Body of pancreas (tissue), 4 donors: ENCODE measurements around the gene NBAS. TPM values are rescaled to one million over a fixed set of nuclear protein-coding genes. Genes with fewer than 3 reads are reported as not detected.

Experiments used
- ATAC-seq: fragments of 150-250 bp; one replicate; pipeline ENCODE4 v1.9.1; 2016
- DNase-seq, 4 donors: peaks; one replicate each; pipeline ENCODE4 v3.0.0-alpha.2; 2019
- H3K27ac ChIP-seq, 4 donors: fragments of 200-600 bp; sonication (generic); 1 replicate in 3 of 4; 2 replicates in 1 of 4; pipeline versions ENCODE4 v1.5.1 to v1.6.1; 2016 to 2019; ENCODE audit warnings: mild to moderate bottlenecking in 1 of 4, mixed read lengths in 1 of 4, moderate library complexity in 1 of 4
- H3K27me3 ChIP-seq, 2 donors: fragments of 200-600 bp; sonication (generic); one replicate each; pipeline ENCODE4 v1.6.0; 2016; ENCODE audit warnings: mild to moderate bottlenecking in 1 of 2
- H3K36me3 ChIP-seq, 2 donors: fragments of 200-600 bp; sonication (generic); replicated peaks in 1 of 2; 2 replicates each; pipeline ENCODE4 v1.5.1; 2016; ENCODE audit warnings: low read depth in 2 of 2; ENCODE audit not compliant: insufficient read depth in 1 of 2
- H3K4me1 ChIP-seq: fragments of 200-600 bp; sonication (generic); one replicate; pipeline ENCODE4 v1.6.0; 2016
- H3K4me3 ChIP-seq, 2 donors: fragments of 200-600 bp; sonication (generic); 1 replicate in 1 of 2; 2 replicates in 1 of 2; pipeline ENCODE4 v1.5.1; 2016 to 2019
- H3K9me3 ChIP-seq, 3 donors: fragments of 200-600 bp; sonication (generic); 1 replicate in 2 of 3; 2 replicates in 1 of 3; pipeline ENCODE4 v1.5.1; 2016
- POLR2A ChIP-seq, 3 donors: fragments of 450-650 bp; IDR thresholded peaks; one replicate each; pipeline ENCODE4 v1.6.1; 2016; ENCODE audit warnings: antibody characterized with exemption in 3 of 3, mild to moderate bottlenecking in 2 of 3
- WGBS, 2 donors: methylation state at CpG; one replicate each; pipeline ENCODE4 v1.1.5; 2017; 5-methylcytosine and 5-hydroxymethylcytosine counted together
- intact Hi-C: fragments of 100-400 bp; cut with DNase I; formaldehyde crosslinking; loops from one replicate; pipeline ENCODE4 v1.15.1; 2023
- total RNA-seq, 2 donors: library from RNA; depleted of rRNA; stranded (reverse); fragments of >200 nt; gene quantifications; one replicate each; pipeline ENCODE4 v1.1.0, GENCODE V29; 2016
- TF ChIP-seq, protein P1 (sequence below), 7 experiments: fragments of 450-650 bp in 4 of 7; fragments of 200-600 bp in 3 of 7; sonication (generic) in 3 of 7; IDR thresholded peaks; one replicate each; pipeline ENCODE4 v1.5.1; 2016 to 2019; ENCODE audit warnings: antibody characterized with exemption in 7 of 7

NBAS gene
- total RNA-seq, 2 donors from 2014 or later: 34.0 to 35.9 TPM

DNA sequence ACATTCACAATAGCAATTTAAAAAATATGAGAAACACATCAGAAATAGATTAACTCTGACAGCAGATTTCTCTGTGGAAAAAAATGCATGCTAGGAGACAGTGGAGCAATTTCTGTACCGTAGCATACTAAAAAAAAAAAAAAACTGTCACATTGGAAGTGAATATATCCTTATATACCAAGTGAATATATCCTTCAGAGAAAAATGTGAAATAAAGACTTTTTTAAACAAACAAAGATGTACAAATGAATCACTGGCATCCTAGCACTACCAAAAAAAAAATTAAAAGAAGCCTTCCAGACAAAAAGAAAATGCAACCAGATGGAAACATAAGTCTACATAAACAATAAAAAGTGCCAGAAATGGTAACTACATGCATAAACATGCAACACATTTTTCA is 169.4 kb downstream of the NBAS start:
- WGBS, 2 donors: 100% methylated on average over 1 of the region's 1 CpG
- H3K27ac ChIP-seq: no peak overlapping the region
- H3K9me3 ChIP-seq: no peaks in the 10 kb centered on the region
- no peaks in the 10 kb centered on the region for H3K27me3 ChIP-seq
- TF ChIP-seq, protein P1, sequence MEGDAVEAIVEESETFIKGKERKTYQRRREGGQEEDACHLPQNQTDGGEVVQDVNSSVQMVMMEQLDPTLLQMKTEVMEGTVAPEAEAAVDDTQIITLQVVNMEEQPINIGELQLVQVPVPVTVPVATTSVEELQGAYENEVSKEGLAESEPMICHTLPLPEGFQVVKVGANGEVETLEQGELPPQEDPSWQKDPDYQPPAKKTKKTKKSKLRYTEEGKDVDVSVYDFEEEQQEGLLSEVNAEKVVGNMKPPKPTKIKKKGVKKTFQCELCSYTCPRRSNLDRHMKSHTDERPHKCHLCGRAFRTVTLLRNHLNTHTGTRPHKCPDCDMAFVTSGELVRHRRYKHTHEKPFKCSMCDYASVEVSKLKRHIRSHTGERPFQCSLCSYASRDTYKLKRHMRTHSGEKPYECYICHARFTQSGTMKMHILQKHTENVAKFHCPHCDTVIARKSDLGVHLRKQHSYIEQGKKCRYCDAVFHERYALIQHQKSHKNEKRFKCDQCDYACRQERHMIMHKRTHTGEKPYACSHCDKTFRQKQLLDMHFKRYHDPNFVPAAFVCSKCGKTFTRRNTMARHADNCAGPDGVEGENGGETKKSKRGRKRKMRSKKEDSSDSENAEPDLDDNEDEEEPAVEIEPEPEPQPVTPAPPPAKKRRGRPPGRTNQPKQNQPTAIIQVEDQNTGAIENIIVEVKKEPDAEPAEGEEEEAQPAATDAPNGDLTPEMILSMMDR (IDR thresholded peaks at IDR 0.05): no peak
- no peak for TF ChIP-seq POLR2A (IDR thresholded peaks at IDR 0.05)
- DNase-seq: no peak
- no peaks in the 10 kb centered on the region for H3K4me1 ChIP-seq
- no peak for ATAC-seq
- intact Hi-C loops: no loop called here
- no peak overlapping the region for H3K4me3 ChIP-seq
- H3K36me3 ChIP-seq: no peaks in the 10 kb centered on the region

DNA sequence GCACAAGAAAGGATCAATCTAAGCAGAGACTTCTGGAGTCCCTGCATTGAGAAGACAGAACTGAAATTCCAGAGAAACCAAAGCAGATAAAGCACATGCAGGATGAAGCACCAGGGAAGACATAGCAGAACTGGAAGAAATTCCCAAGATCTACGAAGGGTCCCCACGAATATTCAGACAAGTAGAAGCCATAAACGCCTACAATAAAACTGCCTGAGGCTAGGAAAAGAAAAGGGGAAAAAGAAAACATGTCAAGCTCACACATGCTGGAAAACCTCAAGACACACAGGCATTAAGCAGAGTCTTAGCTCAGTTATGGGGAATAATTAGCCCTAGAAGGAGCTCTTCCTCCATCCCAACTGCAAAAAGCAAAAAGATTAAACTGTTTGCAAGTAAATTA is 171.2 kb downstream of the NBAS start:
- Histone ChIP-seq H3K36me3 (no peaks in the 10 kb centered on the region), H3K9me3 (no peaks in the 10 kb centered on the region), H3K4me3 (no peak overlapping the region), H3K27me3 (no peaks in the 10 kb centered on the region), H3K27ac (no peak overlapping the region), H3K4me1 (no peaks in the 10 kb centered on the region)
- no peak for DNase-seq
- TF ChIP-seq, protein P1 (IDR thresholded peaks at IDR 0.05): no peak
- no peak for TF ChIP-seq POLR2A (IDR thresholded peaks at IDR 0.05)
- no peak for ATAC-seq
- 77 to 89% methylated on average over 3 of the region's 3 CpGs for WGBS, 2 donors
- intact Hi-C loops: no loop called here

DNA sequence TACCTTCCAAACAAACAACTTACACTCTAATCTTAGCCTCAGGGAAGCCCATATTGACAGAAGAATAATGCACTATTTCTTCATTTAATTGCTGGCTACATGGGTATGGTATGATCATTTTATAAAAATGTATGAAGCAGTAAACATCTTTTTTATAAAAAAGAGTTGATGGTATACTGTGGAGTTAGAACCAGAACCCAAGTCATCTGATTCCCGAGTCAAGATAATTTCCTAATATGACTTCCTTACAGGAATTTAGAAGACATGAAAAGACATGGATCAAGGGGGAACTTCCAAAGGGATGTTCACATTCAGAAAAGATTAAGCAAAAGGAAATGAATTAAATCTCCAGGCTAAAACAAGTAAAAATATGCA is 171.8 kb downstream of the NBAS start:
- Histone ChIP-seq H3K27me3 (no peaks in the 10 kb centered on the region), H3K27ac (no peak overlapping the region), H3K9me3 (no peaks in the 10 kb centered on the region), H3K4me3 (no peak overlapping the region), H3K4me1 (no peaks in the 10 kb centered on the region), H3K36me3 (no peaks in the 10 kb centered on the region)
- intact Hi-C loops: no loop called here
- WGBS, 2 donors: 80 to 91% methylated on average over 1 of the region's 1 CpG
- DNase-seq: no peak
- ATAC-seq: no peak
- no peak for TF ChIP-seq POLR2A (IDR thresholded peaks at IDR 0.05)
- TF ChIP-seq, protein P1 (IDR thresholded peaks at IDR 0.05): no peak

DNA sequence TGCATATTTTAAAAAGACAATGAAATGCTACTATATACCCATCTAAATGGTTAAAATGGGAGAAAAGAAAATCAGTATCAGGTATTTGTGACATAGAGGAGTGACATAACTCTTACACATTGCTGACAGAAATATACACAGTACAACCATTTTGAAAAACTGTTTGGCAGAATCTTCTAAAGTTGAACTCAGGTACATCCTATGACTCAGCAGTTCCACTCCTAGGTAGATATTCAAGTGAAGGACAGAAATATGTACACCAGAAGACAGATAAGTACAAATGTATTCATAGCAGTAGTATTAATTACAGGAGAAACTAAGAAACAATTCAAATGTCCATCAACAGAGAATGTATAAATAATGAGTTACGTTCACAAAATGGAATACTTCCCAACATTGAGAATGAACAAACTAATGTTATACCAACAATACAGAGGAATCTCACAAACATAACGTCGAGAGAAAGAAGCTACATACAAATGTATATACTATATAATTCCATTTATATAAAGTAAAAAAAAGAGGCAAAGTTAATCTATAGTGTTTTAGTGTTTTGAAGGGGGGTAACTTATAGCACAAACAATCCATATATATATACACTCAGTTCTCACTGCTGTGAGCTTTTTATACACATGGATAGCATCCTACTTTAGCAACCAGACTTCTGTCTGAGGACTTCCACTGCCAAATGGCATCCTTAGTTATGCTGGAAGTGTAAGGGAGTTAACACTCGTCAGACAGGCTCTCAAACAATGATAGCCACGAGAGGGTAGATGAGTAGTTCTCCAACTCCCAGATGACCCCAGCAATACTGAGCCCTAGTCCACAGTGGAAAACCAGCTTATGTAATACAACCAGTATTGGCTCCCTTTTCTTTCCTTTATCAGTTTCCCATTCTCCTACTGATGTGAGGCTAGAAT is 172.5 kb downstream of the NBAS start:
- 92 to 93% methylated on average over 5 of the region's 5 CpGs for WGBS, 2 donors
- Histone ChIP-seq H3K36me3 (no peaks in the 10 kb centered on the region), H3K27ac (no peak overlapping the region), H3K27me3 (no peaks in the 10 kb centered on the region), H3K4me3 (no peak overlapping the region), H3K9me3 (no peaks in the 10 kb centered on the region), H3K4me1 (no peaks in the 10 kb centered on the region)
- no peak for TF ChIP-seq POLR2A (IDR thresholded peaks at IDR 0.05)
- TF ChIP-seq, protein P1 (IDR thresholded peaks at IDR 0.05): no peak
- ATAC-seq (no peak), DNase-seq (no peak)
- intact Hi-C loops: no loop called here

DNA sequence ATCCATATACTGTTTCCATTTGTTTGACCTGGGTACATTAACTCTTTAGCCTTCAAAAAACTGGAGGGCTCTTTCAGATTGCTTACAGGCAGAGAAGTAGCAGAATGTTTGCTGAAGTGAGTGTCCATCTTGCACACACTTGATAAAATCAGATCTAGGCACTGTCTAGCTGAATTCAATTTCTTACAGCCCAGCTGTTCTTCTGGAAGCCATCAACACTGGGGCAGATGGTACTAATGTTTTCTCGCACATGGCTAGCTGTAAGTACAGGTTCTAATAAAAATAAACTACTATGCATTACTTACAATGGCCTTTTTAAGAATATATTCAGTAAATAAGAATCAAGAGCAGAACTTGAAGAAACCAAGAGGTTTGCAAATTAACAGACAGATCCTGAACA is 175.9 kb downstream of the NBAS start:
- Histone ChIP-seq H3K27me3 (no peaks in the 10 kb centered on the region), H3K9me3 (no peaks in the 10 kb centered on the region), H3K4me1 (no peaks in the 10 kb centered on the region), H3K4me3 (no peak overlapping the region), H3K36me3 (peaks cover 0 to 4% of the 10 kb centered on the region in 2 donors), H3K27ac (no peak overlapping the region)
- TF ChIP-seq POLR2A (IDR thresholded peaks at IDR 0.05): no peak
- TF ChIP-seq, protein P1 (IDR thresholded peaks at IDR 0.05): no peak
- WGBS, 2 donors: 91 to 100% methylated on average over 1 of the region's 1 CpG
- intact Hi-C loops: no loop called here
- ATAC-seq (no peak), DNase-seq (no peak)
